ENCODE results near the gene HOXC9.

HOXC9 gene

DNA sequence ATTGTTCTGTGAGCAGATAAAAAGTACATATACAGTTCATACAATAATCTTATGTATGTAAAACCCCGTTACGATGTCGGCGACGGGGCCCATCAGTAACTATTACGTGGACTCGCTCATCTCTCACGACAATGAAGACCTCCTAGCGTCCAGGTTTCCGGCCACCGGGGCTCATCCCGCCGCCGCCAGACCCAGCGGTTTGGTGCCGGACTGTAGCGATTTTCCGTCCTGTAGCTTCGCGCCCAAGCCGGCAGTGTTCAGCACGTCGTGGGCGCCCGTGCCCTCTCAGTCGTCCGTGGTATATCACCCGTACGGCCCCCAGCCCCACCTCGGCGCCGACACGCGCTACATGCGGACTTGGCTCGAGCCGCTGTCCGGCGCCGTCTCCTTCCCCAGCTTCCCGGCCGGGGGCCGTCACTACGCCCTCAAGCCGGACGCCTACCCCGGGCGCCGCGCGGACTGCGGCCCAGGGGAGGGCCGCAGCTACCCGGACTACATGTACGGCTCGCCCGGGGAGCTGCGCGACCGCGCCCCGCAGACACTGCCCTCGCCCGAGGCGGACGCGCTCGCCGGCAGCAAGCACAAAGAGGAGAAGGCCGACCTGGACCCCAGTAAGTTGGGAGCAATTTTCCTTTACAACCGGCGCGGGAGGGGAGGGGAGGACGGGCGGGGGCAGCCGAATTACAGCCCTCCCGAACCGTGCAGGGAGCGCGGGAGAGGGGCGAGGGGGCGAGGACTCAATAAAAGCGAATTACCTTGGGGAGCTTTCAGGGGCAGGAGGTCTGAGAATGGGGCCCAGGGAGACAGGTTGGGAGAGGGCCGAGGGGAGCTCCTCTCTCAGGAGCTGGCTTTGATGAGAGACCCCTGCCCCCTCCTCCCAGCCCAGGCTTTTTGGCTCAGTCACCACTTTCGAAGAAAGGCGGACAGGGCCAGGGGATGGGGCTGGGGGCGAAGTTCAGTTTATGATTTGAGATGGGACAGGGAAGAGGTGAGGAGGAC lies at the start of gene HOXC9:
HOXC9 (plus strand) TSS at position 46 of the 999 bp plus-strand sequence; CDS start at position 74, 28 bp downstream.
- peak within 1 kb of the TSS in 1 of 2 donors; percentile 38 for H3K4me3 ChIP-seq (replicated peaks in 1 of 2; ENCODE audit: low read depth in 2 of 2, low read length in 2 of 2)
- TF ChIP-seq, protein P1, sequence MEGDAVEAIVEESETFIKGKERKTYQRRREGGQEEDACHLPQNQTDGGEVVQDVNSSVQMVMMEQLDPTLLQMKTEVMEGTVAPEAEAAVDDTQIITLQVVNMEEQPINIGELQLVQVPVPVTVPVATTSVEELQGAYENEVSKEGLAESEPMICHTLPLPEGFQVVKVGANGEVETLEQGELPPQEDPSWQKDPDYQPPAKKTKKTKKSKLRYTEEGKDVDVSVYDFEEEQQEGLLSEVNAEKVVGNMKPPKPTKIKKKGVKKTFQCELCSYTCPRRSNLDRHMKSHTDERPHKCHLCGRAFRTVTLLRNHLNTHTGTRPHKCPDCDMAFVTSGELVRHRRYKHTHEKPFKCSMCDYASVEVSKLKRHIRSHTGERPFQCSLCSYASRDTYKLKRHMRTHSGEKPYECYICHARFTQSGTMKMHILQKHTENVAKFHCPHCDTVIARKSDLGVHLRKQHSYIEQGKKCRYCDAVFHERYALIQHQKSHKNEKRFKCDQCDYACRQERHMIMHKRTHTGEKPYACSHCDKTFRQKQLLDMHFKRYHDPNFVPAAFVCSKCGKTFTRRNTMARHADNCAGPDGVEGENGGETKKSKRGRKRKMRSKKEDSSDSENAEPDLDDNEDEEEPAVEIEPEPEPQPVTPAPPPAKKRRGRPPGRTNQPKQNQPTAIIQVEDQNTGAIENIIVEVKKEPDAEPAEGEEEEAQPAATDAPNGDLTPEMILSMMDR (IDR thresholded peaks at IDR 0.05; ENCODE audit: low read depth, low read length) = no peak

DNA sequence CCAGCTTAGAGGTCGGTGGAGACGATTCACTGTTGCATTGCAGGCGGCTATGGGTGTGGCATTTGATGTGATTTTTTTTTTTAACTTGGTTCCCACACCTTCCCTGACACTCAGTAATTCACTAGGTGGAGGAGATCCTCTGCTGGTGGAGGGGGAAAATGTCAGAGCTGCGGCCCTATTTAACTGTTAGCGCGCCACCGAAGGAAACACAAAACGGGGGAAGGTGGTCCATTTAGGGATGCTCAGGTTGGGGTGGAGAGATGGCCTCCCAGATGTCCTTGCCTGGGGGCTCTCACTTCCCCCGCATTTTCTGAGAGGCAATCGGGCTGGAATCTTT lies 49.6 kb upstream of the HOXC9 start:
- TF ChIP-seq, protein P1 (IDR thresholded peaks at IDR 0.05; ENCODE audit: low read depth, low read length) = no peak
- no peak for DNase-seq (ENCODE audit: low read depth in 2 of 2)
- no peak overlapping the region for H3K4me3 ChIP-seq (replicated peaks in 1 of 2; ENCODE audit: low read depth in 2 of 2, low read length in 2 of 2)

More for the DNA sequence above, at the start of gene HOXC9:
- DNase-seq (ENCODE audit: low read depth in 2 of 2) = no peak

DNA sequence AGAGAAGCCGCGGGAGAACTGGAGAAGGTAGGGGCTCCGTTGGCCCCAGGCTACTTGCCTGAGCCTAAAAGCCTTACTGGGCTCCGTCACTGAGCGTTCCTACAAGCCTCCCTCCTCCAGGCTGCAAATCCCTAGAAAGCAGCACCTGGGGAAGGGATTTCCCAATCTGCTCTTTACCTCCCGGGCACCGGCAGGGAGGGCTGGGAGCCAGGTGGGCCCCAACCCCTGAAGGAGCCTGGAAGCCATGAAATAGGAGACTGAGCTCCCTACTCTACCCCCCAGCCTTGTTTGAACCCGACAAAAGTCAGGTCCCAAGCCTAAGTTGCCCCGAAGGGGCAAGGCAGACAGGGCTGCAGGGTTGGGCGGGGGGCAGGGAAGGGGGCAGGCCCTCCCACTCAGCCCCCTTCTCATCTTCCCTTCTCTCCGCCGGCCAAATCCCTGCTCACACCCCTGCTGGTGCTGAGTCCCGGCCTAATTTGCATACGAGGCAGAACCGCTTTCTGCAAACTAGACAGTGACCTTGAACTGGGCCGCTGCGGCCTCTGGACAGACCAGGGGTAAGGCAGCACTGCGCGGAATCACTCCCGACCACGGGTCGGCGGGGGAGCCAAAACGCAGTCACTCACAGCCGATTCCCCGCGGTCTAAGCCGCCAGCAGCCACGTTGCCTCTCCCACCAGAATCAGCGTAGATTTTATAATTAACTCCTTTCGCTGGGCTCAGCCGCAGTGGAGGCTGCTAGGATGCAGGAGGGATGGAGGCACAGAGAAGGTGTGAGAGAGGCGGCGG lies 49.0 kb upstream of the HOXC9 start:
- DNase-seq (ENCODE audit: low read depth in 2 of 2) = no peak
- no peak overlapping the region for H3K4me3 ChIP-seq (replicated peaks in 1 of 2; ENCODE audit: low read depth in 2 of 2, low read length in 2 of 2)
- TF ChIP-seq, protein P1 (IDR thresholded peaks at IDR 0.05; ENCODE audit: low read depth, low read length) = no peak

DNA sequence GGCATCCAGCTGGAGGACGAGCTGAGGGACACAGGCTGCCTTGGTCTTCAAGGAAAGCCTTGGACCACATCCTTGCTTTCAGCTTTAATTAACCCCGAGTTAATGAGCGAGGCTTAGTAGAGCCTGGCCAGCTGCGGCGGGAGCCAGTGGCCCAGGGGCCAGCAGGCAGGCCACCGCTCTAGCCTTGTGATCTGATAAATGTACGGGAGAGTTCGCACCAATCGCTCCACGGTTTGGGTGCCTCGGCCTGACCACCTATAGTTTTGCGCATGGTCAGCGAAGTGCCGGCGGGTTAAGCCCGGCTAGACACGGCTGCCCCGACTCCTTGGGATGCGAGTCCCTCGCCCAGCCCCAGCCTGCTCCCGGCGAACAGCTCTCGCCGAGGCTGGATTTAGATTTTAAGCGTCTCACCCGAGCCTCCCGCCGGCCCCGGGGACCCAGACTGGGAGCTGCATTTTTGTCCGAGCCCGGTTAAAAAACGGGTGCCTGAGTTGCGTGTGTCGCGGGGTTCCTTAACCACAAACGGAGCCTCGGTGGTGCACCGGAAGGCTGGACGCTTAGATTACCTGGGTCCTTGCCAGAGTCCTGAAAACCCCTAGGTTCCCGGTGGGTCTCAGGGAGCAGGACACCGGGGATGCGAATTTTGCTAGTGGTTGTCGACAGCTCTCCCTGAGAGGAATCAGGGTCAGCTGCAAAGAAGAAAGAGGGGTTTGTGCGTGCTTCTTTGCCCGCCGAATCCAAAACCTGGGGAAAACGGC lies 48.2 kb upstream of the HOXC9 start:
- no peak overlapping the region for H3K4me3 ChIP-seq (replicated peaks in 1 of 2; ENCODE audit: low read depth in 2 of 2, low read length in 2 of 2)
- TF ChIP-seq, protein P1 (IDR thresholded peaks at IDR 0.05; ENCODE audit: low read depth, low read length) = no peak
- no peak for DNase-seq (ENCODE audit: low read depth in 2 of 2)

DNA sequence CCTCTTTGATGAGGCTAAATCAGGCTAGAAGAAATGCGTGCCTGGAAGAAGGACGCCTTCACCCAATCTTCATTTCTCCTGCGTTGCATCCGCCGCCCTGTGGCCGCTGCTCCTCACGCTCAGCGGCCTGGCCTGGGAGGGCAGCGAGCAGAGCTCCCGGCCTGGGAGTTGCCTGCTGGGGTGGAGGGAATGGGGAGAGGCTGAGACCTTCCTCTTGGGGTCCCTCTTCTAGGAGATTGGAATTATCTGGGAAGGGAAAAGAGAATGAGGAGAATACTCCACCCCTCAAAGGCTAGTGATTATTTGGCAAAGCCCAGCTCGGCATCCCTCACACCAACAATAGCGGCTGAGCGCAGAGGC lies 47.6 kb upstream of the HOXC9 start:
- no peak for DNase-seq (ENCODE audit: low read depth in 2 of 2)
- H3K4me3 ChIP-seq (replicated peaks in 1 of 2; ENCODE audit: low read depth in 2 of 2, low read length in 2 of 2) = no peak overlapping the region
- TF ChIP-seq, protein P1 (IDR thresholded peaks at IDR 0.05; ENCODE audit: low read depth, low read length) = no peak
